ENCODE measurements around the gene SLC51B. TPM values are rescaled to one million over a fixed set of nuclear protein-coding genes. Genes with fewer than 3 reads are reported as not detected.

SLC51B gene
- total and polyA plus RNA-seq, 9 of the 15 experiments (the other 6 are each of a cell fraction or from before 2014, with no cell fraction given), result not detected

DNA sequence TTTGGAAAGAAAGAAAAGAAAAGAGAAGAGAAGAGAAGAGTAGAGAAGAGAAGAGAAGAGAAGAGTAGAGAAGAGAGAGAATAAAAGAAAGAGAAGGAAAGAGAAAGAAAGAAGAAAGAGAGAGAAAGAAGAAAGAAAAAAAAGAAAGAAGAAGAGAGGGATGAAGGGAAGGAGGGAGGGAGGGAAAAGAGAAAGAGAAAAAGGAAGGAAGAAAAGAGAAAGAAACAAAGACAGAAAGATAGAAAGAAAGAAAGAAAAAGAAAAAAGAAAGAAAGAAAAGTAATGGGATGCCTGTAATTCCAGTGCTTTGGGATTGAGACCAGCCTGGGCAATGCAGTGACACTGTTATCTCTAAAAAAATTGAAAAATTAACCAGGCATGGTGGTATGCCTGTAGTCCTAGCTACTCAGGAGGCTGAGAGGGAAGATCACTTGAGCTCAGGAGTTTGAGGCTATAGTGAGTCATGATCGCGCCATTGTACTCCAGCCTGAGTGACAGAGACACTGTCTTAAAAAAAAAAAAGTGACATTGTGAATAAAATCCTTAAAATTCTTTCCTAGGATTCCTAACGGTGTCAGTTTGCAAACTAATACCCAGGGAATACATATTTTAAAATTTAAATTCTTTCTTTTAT lies 20.9 kb downstream of the SLC51B start (continued):
- TF ChIP-seq, protein P1, sequence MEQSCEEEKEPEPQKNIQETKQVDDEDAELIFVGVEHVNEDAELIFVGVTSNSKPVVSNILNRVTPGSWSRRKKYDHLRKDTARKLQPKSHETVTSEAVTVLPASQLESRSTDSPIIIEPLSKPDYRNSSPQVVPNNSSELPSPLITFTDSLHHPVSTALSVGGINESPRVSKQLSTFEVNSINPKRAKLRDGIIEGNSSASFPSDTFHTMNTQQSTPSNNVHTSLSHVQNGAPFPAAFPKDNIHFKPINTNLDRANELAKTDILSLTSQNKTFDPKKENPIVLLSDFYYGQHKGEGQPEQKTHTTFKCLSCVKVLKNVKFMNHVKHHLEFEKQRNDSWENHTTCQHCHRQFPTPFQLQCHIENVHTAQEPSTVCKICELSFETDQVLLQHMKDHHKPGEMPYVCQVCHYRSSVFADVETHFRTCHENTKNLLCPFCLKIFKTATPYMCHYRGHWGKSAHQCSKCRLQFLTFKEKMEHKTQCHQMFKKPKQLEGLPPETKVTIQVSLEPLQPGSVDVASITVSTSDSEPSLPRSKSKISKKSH (CRISPR knock-in tag; IDR thresholded peaks at IDR 0.05), result no peak
- TF ChIP-seq, protein P2, sequence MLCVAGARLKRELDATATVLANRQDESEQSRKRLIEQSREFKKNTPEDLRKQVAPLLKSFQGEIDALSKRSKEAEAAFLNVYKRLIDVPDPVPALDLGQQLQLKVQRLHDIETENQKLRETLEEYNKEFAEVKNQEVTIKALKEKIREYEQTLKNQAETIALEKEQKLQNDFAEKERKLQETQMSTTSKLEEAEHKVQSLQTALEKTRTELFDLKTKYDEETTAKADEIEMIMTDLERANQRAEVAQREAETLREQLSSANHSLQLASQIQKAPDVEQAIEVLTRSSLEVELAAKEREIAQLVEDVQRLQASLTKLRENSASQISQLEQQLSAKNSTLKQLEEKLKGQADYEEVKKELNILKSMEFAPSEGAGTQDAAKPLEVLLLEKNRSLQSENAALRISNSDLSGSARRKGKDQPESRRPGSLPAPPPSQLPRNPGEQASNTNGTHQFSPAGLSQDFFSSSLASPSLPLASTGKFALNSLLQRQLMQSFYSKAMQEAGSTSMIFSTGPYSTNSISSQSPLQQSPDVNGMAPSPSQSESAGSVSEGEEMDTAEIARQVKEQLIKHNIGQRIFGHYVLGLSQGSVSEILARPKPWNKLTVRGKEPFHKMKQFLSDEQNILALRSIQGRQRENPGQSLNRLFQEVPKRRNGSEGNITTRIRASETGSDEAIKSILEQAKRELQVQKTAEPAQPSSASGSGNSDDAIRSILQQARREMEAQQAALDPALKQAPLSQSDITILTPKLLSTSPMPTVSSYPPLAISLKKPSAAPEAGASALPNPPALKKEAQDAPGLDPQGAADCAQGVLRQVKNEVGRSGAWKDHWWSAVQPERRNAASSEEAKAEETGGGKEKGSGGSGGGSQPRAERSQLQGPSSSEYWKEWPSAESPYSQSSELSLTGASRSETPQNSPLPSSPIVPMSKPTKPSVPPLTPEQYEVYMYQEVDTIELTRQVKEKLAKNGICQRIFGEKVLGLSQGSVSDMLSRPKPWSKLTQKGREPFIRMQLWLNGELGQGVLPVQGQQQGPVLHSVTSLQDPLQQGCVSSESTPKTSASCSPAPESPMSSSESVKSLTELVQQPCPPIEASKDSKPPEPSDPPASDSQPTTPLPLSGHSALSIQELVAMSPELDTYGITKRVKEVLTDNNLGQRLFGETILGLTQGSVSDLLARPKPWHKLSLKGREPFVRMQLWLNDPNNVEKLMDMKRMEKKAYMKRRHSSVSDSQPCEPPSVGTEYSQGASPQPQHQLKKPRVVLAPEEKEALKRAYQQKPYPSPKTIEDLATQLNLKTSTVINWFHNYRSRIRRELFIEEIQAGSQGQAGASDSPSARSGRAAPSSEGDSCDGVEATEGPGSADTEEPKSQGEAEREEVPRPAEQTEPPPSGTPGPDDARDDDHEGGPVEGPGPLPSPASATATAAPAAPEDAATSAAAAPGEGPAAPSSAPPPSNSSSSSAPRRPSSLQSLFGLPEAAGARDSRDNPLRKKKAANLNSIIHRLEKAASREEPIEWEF (CRISPR knock-in tag; IDR thresholded peaks at IDR 0.05), result no peak
- TF ChIP-seq, protein P3, sequence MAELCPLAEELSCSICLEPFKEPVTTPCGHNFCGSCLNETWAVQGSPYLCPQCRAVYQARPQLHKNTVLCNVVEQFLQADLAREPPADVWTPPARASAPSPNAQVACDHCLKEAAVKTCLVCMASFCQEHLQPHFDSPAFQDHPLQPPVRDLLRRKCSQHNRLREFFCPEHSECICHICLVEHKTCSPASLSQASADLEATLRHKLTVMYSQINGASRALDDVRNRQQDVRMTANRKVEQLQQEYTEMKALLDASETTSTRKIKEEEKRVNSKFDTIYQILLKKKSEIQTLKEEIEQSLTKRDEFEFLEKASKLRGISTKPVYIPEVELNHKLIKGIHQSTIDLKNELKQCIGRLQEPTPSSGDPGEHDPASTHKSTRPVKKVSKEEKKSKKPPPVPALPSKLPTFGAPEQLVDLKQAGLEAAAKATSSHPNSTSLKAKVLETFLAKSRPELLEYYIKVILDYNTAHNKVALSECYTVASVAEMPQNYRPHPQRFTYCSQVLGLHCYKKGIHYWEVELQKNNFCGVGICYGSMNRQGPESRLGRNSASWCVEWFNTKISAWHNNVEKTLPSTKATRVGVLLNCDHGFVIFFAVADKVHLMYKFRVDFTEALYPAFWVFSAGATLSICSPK (IDR thresholded peaks at IDR 0.05; ENCODE audit: borderline replicate concordance), result no peak
- TF ChIP-seq ZNF3 (CRISPR knock-in tag; IDR thresholded peaks at IDR 0.05) (no peak), RBM17 (IDR thresholded peaks at IDR 0.05; ENCODE audit: borderline replicate concordance, low read depth, low read length) (no peak), ZC3H8 (IDR thresholded peaks at IDR 0.05) (no peak), ZNF12 (CRISPR knock-in tag; IDR thresholded peaks at IDR 0.05) (no peak), POLR2B (IDR thresholded peaks at IDR 0.05; ENCODE audit: low read depth, partially characterized antibody) (no peak), MTA1 (IDR thresholded peaks at IDR 0.05; ENCODE audit: borderline replicate concordance) (peak; percentile 18; the same call in 1 of the 2 replicates)
- TF ChIP-seq, protein P4, sequence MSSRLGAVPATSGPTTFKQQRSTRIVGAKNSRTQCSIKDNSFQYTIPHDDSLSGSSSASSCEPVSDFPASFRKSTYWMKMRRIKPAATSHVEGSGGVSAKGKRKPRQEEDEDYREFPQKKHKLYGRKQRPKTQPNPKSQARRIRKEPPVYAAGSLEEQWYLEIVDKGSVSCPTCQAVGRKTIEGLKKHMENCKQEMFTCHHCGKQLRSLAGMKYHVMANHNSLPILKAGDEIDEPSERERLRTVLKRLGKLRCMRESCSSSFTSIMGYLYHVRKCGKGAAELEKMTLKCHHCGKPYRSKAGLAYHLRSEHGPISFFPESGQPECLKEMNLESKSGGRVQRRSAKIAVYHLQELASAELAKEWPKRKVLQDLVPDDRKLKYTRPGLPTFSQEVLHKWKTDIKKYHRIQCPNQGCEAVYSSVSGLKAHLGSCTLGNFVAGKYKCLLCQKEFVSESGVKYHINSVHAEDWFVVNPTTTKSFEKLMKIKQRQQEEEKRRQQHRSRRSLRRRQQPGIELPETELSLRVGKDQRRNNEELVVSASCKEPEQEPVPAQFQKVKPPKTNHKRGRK (tag; IDR thresholded peaks at IDR 0.05), result peak; percentile 99
- TF ChIP-seq, protein P5, sequence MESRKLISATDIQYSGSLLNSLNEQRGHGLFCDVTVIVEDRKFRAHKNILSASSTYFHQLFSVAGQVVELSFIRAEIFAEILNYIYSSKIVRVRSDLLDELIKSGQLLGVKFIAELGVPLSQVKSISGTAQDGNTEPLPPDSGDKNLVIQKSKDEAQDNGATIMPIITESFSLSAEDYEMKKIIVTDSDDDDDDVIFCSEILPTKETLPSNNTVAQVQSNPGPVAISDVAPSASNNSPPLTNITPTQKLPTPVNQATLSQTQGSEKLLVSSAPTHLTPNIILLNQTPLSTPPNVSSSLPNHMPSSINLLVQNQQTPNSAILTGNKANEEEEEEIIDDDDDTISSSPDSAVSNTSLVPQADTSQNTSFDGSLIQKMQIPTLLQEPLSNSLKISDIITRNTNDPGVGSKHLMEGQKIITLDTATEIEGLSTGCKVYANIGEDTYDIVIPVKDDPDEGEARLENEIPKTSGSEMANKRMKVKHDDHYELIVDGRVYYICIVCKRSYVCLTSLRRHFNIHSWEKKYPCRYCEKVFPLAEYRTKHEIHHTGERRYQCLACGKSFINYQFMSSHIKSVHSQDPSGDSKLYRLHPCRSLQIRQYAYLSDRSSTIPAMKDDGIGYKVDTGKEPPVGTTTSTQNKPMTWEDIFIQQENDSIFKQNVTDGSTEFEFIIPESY (CRISPR knock-in tag; IDR thresholded peaks at IDR 0.05), result no peak
